ENCODE measurements around the gene HNRNPA0. TPM values are rescaled to one million over a fixed set of nuclear protein-coding genes. Genes with fewer than 3 reads are reported as not detected.
"Not testable (repeated sequence)": the region's sequence is repeated elsewhere in the genome, so short reads cannot be mapped to it uniquely, and the experiment has no call there.

HNRNPA0 gene
- total RNA-seq, 1 experiment from 2014 or later = 13.0 TPM

GRCh38 chr5:137792303-137792702 is 38.1 kb upstream of the HNRNPA0 start:
- H3K9me2 ChIP-seq (replicated peaks; ENCODE audit: low read length) = no peaks in the 10 kb centered on the region
- no peak overlapping the region for H2AFZ ChIP-seq (ENCODE audit: low read length)
- no peak for ATAC-seq
- H3K4me1 ChIP-seq (ENCODE audit: insufficient read depth, low read length) = no peaks in the 10 kb centered on the region
- ChIA-PET CTCF (no interaction called here), POLR2A (ENCODE audit: unreplicated experiment) (no interaction called here)
- DNase-seq = no peak
- no TSS peak for BruUV-seq (replicated peaks)
- H3K36me3 ChIP-seq (ENCODE audit: low read depth, low read length) = no peaks in the 10 kb centered on the region
- H3K27me3 ChIP-seq (ENCODE audit: low read length) = no peaks in the 10 kb centered on the region
- no peaks in the 10 kb centered on the region for H3K9me3 ChIP-seq (ENCODE audit: low read length)
- no peaks in the 10 kb centered on the region for H3F3A ChIP-seq (ENCODE audit: low read length, unreplicated experiment)
- H3K79me2 ChIP-seq (ENCODE audit: low read length) = no peaks in the 10 kb centered on the region
- intact Hi-C loops (cut with micrococcal nuclease) = no loop called here
- no peaks in the 10 kb centered on the region for H4K20me1 ChIP-seq (ENCODE audit: low read length)
- TF ChIP-seq EZH2 (IDR thresholded peaks at IDR 0.05; ENCODE audit: low read length, unreplicated experiment) (no peak), EZH2phosphoT487 (IDR thresholded peaks at IDR 0.05; ENCODE audit: borderline replicate concordance, low read length) (no peak), CTCF (conservative IDR thresholded peaks at IDR 0.05; ENCODE audit: low read depth, low read length) (no peak)
- H3K9ac ChIP-seq (ENCODE audit: low read length) = no peak overlapping the region
- no peak overlapping the region for H3K27ac ChIP-seq (ENCODE audit: low read length)
- H3K4me3 ChIP-seq (ENCODE audit: low read length) = no peak overlapping the region
- no peak overlapping the region for H3K4me2 ChIP-seq (ENCODE audit: low read length)

GRCh38 chr5:137791799-137792198 is 37.6 kb upstream of the HNRNPA0 start:
- ATAC-seq = no peak
- ChIA-PET POLR2A (ENCODE audit: unreplicated experiment) (no interaction called here), CTCF (no interaction called here)
- Histone ChIP-seq H3K4me3 (ENCODE audit: low read length) (no peak overlapping the region), H3K27me3 (ENCODE audit: low read length) (no peaks in the 10 kb centered on the region), H2AFZ (ENCODE audit: low read length) (no peak overlapping the region), H3K36me3 (ENCODE audit: low read depth, low read length) (no peaks in the 10 kb centered on the region), H3K9ac (ENCODE audit: low read length) (no peak overlapping the region), H3F3A (ENCODE audit: low read length, unreplicated experiment) (no peaks in the 10 kb centered on the region), H3K9me3 (ENCODE audit: low read length) (no peaks in the 10 kb centered on the region), H3K27ac (ENCODE audit: low read length) (no peak overlapping the region), H3K4me2 (ENCODE audit: low read length) (no peak overlapping the region), H3K9me2 (replicated peaks; ENCODE audit: low read length) (no peaks in the 10 kb centered on the region), H3K4me1 (ENCODE audit: insufficient read depth, low read length) (no peaks in the 10 kb centered on the region), H3K79me2 (ENCODE audit: low read length) (no peaks in the 10 kb centered on the region), H4K20me1 (ENCODE audit: low read length) (no peaks in the 10 kb centered on the region)
- DNase-seq = no peak
- TF ChIP-seq EZH2 (IDR thresholded peaks at IDR 0.05; ENCODE audit: low read length, unreplicated experiment) (no peak), EZH2phosphoT487 (IDR thresholded peaks at IDR 0.05; ENCODE audit: borderline replicate concordance, low read length) (no peak), CTCF (conservative IDR thresholded peaks at IDR 0.05; ENCODE audit: low read depth, low read length) (no peak)
- BruUV-seq (replicated peaks) = no TSS peak
- intact Hi-C loops (cut with micrococcal nuclease) = no loop called here

GRCh38 chr5:137791387-137791786 is 37.2 kb upstream of the HNRNPA0 start:
- CTCF ChIA-PET = no interaction called here
- BruUV-seq (replicated peaks) = no TSS peak
- TF ChIP-seq EZH2 (IDR thresholded peaks at IDR 0.05; ENCODE audit: low read length, unreplicated experiment) (no peak), EZH2phosphoT487 (IDR thresholded peaks at IDR 0.05; ENCODE audit: borderline replicate concordance, low read length) (no peak), CTCF (conservative IDR thresholded peaks at IDR 0.05; ENCODE audit: low read depth, low read length) (no peak)

GRCh38 chr5:137788560-137788959 is 34.4 kb upstream of the HNRNPA0 start:
- H3F3A ChIP-seq (ENCODE audit: low read length, unreplicated experiment); POLR2A ChIA-PET (ENCODE audit: unreplicated experiment); H3K9me2 ChIP-seq (replicated peaks; ENCODE audit: low read length); DNase-seq; H2AFZ ChIP-seq (ENCODE audit: low read length); H3K4me1 ChIP-seq (ENCODE audit: insufficient read depth, low read length); H3K36me3 ChIP-seq (ENCODE audit: low read depth, low read length); H3K27me3 ChIP-seq (ENCODE audit: low read length); H3K9me3 ChIP-seq (ENCODE audit: low read length); H3K79me2 ChIP-seq (ENCODE audit: low read length); H3K4me2 ChIP-seq (ENCODE audit: low read length); ATAC-seq; H3K4me3 ChIP-seq (ENCODE audit: low read length); H3K9ac ChIP-seq (ENCODE audit: low read length); H3K27ac ChIP-seq (ENCODE audit: low read length); intact Hi-C loops (cut with micrococcal nuclease); BruUV-seq (replicated peaks); H4K20me1 ChIP-seq (ENCODE audit: low read length); CTCF ChIA-PET: not testable (repeated sequence)

More at GRCh38 chr5:137791387-137791786, 37.2 kb upstream of the HNRNPA0 start:
- DNase-seq = no peak
- no peaks in the 10 kb centered on the region for H3K9me3 ChIP-seq (ENCODE audit: low read length)
- H3K27ac ChIP-seq (ENCODE audit: low read length) = no peak overlapping the region
- H3K79me2 ChIP-seq (ENCODE audit: low read length) = no peaks in the 10 kb centered on the region
- ATAC-seq = no peak
- no peaks in the 10 kb centered on the region for H3F3A ChIP-seq (ENCODE audit: low read length, unreplicated experiment)
- H3K36me3 ChIP-seq (ENCODE audit: low read depth, low read length) = no peaks in the 10 kb centered on the region
- intact Hi-C loops (cut with micrococcal nuclease) = no loop called here
- no peak overlapping the region for H3K9ac ChIP-seq (ENCODE audit: low read length)
- H3K4me3 ChIP-seq (ENCODE audit: low read length) = no peak overlapping the region
- no peaks in the 10 kb centered on the region for H3K27me3 ChIP-seq (ENCODE audit: low read length)
- H4K20me1 ChIP-seq (ENCODE audit: low read length) = no peaks in the 10 kb centered on the region
- POLR2A ChIA-PET (ENCODE audit: unreplicated experiment) = no interaction called here
- no peaks in the 10 kb centered on the region for H3K4me1 ChIP-seq (ENCODE audit: insufficient read depth, low read length)
- no peak overlapping the region for H2AFZ ChIP-seq (ENCODE audit: low read length)
- no peak overlapping the region for H3K4me2 ChIP-seq (ENCODE audit: low read length)
- no peaks in the 10 kb centered on the region for H3K9me2 ChIP-seq (replicated peaks; ENCODE audit: low read length)
